HepG2 (cell line): ENCODE data around the gene TCOF1. TPM values are rescaled to one million over a fixed set of nuclear protein-coding genes. Genes with fewer than 3 reads are reported as not detected.

ENCODE experiments used
- ATAC-seq: fragments of 200-7000 bp; cut with Tn5 transposase; 3 replicates; pipeline ENCODE4 v1.9.1; 2020; ENCODE audit warnings: mild to moderate bottlenecking, moderate library complexity
- BruUV-seq: library from RNA; stranded (reverse); fragments of 400-500 nt; replicated peaks from 2 replicates; lab custom pipeline; 2021; lab: Mats Ljungman, UMichigan
- CTCF ChIA-PET: fragments of 300-600 bp; formaldehyde crosslinking; extraction: SDS; loops from one replicate; lab custom pipeline; 2021; ENCODE audit warnings: low total read pairs, inconsistent platforms, low intra/inter-chr PET ratio; lab: Yijun Ruan, JAX
- POLR2A ChIA-PET: fragments of 350-600 bp; sonication (Branson Sonifier 250); formaldehyde crosslinking; loops from one replicate; lab custom pipeline; 2020; ENCODE audit warnings: antibody characterized with exemption, inconsistent platforms; lab: Yijun Ruan, JAX
- DNase-seq: peaks from one replicate; pipeline ENCODE4 v3.0.0-alpha.2; 2015; ENCODE audit warnings: low spot score
- FAIRE-seq: peaks from 3 replicates; lab custom pipeline; 2011; peaks lifted over from hg19 to GRCh38; lab: Jason Lieb, UNC
- H2AFZ ChIP-seq: one replicate; pipeline ENCODE4 v1.6.1; 2011; ENCODE audit warnings: low read length, inconsistent platforms
- H3K27ac ChIP-seq: fragments of 300-600 bp; 3 replicates; pipeline ENCODE4 v1.8.0; 2011; ENCODE audit warnings: mixed run types, mild to moderate bottlenecking, mixed read lengths, low read length, inconsistent platforms; ENCODE audit not compliant: insufficient read depth; ENCODE audit errors: extremely low read length
- H3K27me3 ChIP-seq, 2 experiments: fragments of 200-600 bp in 1 of 2; 2 replicates in 1 of 2; 3 replicates in 1 of 2; pipeline versions ENCODE4 v1.6.0 to v1.8.0; 2011; ENCODE audit warnings: low read length in 2 of 2, mild to moderate bottlenecking in 2 of 2, moderate library complexity in 2 of 2, inconsistent platforms in 1 of 2; ENCODE audit not compliant: insufficient read depth in 2 of 2, control insufficient read depth in 1 of 2
- H3K36me3 ChIP-seq, 2 experiments: fragments of 200-600 bp in 1 of 2; replicated peaks in 1 of 2; 2 replicates in 1 of 2; 3 replicates in 1 of 2; pipeline versions ENCODE4 v1.5.1 to v1.8.0; 2011; ENCODE audit warnings: low read length in 2 of 2, inconsistent platforms in 1 of 2; ENCODE audit not compliant: insufficient read depth in 2 of 2, control insufficient read depth in 1 of 2
- H3K4me1 ChIP-seq: 2 replicates; pipeline ENCODE4 v1.5.1; 2012; ENCODE audit warnings: low read length, inconsistent platforms; ENCODE audit not compliant: insufficient read depth
- H3K4me2 ChIP-seq: 2 replicates; pipeline ENCODE4 v1.6.0; 2011; ENCODE audit warnings: low read depth, low read length, inconsistent platforms
- H3K4me3 ChIP-seq, 3 experiments: fragments of 200-600 bp in 1 of 3; sonication (generic), shearing (Covaris generic) in 1 of 3; replicated peaks in 1 of 3; 2 replicates each; pipeline ENCODE4 v1.5.1; 2011 to 2016; ENCODE audit warnings: low read length in 3 of 3, inconsistent platforms in 2 of 3, low read depth in 2 of 3, mild to moderate bottlenecking in 2 of 3, control low read depth in 1 of 3, mixed read lengths in 1 of 3; ENCODE audit not compliant: insufficient read depth in 1 of 3
- H3K79me2 ChIP-seq: one replicate; pipeline ENCODE4 v1.6.1; 2011; ENCODE audit warnings: low read length, inconsistent platforms; ENCODE audit not compliant: insufficient read depth
- H3K9ac ChIP-seq: 2 replicates; pipeline ENCODE4 v1.6.0; 2011; ENCODE audit warnings: mild to moderate bottlenecking, low read depth, low read length, inconsistent platforms; ENCODE audit not compliant: insufficient read depth
- H3K9me3 ChIP-seq: 2 replicates; pipeline ENCODE4 v1.5.1; 2012; ENCODE audit warnings: mild to moderate bottlenecking, low read length
- H4K20me1 ChIP-seq: 2 replicates; pipeline ENCODE4 v1.6.0; 2011; ENCODE audit warnings: inconsistent platforms, mild to moderate bottlenecking, low read length, moderate library complexity; ENCODE audit not compliant: insufficient read depth
- ARID4A ChIP-seq: sonication (generic); formaldehyde crosslinking; IDR thresholded peaks from 2 replicates; pipeline ENCODE4 v1.5.0; 2020; ENCODE audit warnings: mild to moderate bottlenecking, missing genetic modification reagents, borderline replicate concordance
- ATM ChIP-seq: fragments of 450-650 bp; IDR thresholded peaks from 2 replicates; pipeline ENCODE4 v1.7.1; 2017; ENCODE audit warnings: mild to moderate bottlenecking, borderline replicate concordance
- E2F2 ChIP-seq: sonication (generic); formaldehyde crosslinking; IDR thresholded peaks from 2 replicates; pipeline ENCODE4 v1.4.0; 2020; ENCODE audit warnings: missing genetic modification reagents, borderline replicate concordance
- FOXA3 ChIP-seq: IDR thresholded peaks from 2 replicates; pipeline ENCODE4 v1.6.1; 2016; ENCODE audit warnings: missing genetic modification reagents, missing compliant biosample characterization
- GPN1 ChIP-seq: sonication (generic); formaldehyde crosslinking; IDR thresholded peaks from 2 replicates; pipeline ENCODE4 v1.5.1; 2020; ENCODE audit warnings: missing genetic modification reagents, borderline replicate concordance
- KDM6A ChIP-seq: IDR thresholded peaks from 2 replicates; pipeline ENCODE4 v1.6.1; 2016; ENCODE audit warnings: low read depth
- ZNF382 ChIP-seq: sonication (generic); formaldehyde crosslinking; IDR thresholded peaks from 2 replicates; pipeline ENCODE4 v1.5.0; 2020; ENCODE audit warnings: missing genetic modification reagents, mild to moderate bottlenecking, borderline replicate concordance
- ZNF430 ChIP-seq: sonication (generic); formaldehyde crosslinking; IDR thresholded peaks from 2 replicates; pipeline ENCODE4 v1.9.0; 2021; ENCODE audit warnings: mild to moderate bottlenecking, missing genetic modification reagents
- ZNF580 ChIP-seq: IDR thresholded peaks from 2 replicates; pipeline ENCODE4 v1.6.1; 2016; ENCODE audit warnings: low read depth, borderline replicate concordance
- ZNF713 ChIP-seq: sonication (generic); formaldehyde crosslinking; IDR thresholded peaks from 2 replicates; pipeline ENCODE4 v1.4.0; 2020; ENCODE audit warnings: mild to moderate bottlenecking, missing genetic modification reagents
- ZNF75D ChIP-seq: sonication (generic); formaldehyde crosslinking; IDR thresholded peaks from 2 replicates; pipeline ENCODE4 v1.8.1; 2023; ENCODE audit warnings: missing genetic modification reagents, mild to moderate bottlenecking, borderline replicate concordance
- ZNF772 ChIP-seq: sonication (generic); formaldehyde crosslinking; IDR thresholded peaks from 2 replicates; pipeline ENCODE4 v1.5.0; 2020; ENCODE audit warnings: mild to moderate bottlenecking, missing genetic modification reagents
- WGBS: methylation state at CpG from one replicate; pipeline ENCODE4 v1.1.6; 2017; ENCODE audit warnings: low lambda C conversion rate; 5-methylcytosine and 5-hydroxymethylcytosine counted together
- in situ Hi-C: cut with HindIII; loops from 2 replicates; pipeline ENCODE4 v1.10.0; 2017; ENCODE audit warnings: low pct_unique_long_range_greater_than_20kb; ENCODE audit not compliant: extremely low pct_ligation_motif_present
- intact Hi-C: fragments of 100-400 bp; cut with micrococcal nuclease; formaldehyde crosslinking; loops from one replicate; pipeline ENCODE4 v1.10.0; 2022; ENCODE audit not compliant: unreplicated experiment
- polyA plus RNA-seq, 8 experiments: library from polyadenylated mRNA; depleted of rRNA in 3 of 8; stranded (reverse) in 7 of 8; unstranded in 1 of 8; fragments of >200 nt; fragmentation: Illumina TruSeq in 4 of 8; extraction: Trizol in 4 of 8; gene quantifications; 2 replicates each; pipeline versions ENCODE4 v1.2.1 to v1.2.3, GENCODE V29; 2011 to 2016; ENCODE audit warnings: low read depth in 4 of 8, missing spikeins in 1 of 8, mixed read lengths in 1 of 8; ENCODE audit not compliant: insufficient read depth in 1 of 8
- total RNA-seq, 5 experiments: library from RNA; depleted of rRNA; stranded (reverse); fragments of >200 nt; fragmentation: Illumina TruSeq; extraction: Trizol; gene quantifications; 2 replicates each; pipeline ENCODE4 v1.2.3, GENCODE V29; 2016; ENCODE audit warnings: low read depth in 1 of 5
- TF ChIP-seq, protein P1 (sequence below): sonication (generic); formaldehyde crosslinking; IDR thresholded peaks from 2 replicates; pipeline ENCODE4 v1.4.0; 2020; ENCODE audit warnings: missing genetic modification reagents, borderline replicate concordance

Gene TCOF1
- total and polyA plus RNA-seq, 2 of the 13 experiments (the other 11 are each of a cell fraction or from before 2014, with no cell fraction given), result 10.1 to 41.6 TPM

GRCh38 chr5:150386024-150386855, 28.7 kb downstream of the TCOF1 start:
- intact Hi-C loops (no loop called here), in situ Hi-C loops (no loop called here)
- Histone ChIP-seq H3K36me3 (peaks cover 50 to 95% of the 10 kb centered on the region in 2 experiments), H3K9me3 (no peaks in the 10 kb centered on the region), H3K27ac (no peak overlapping the region), H3K79me2 (no peaks in the 10 kb centered on the region), H2AFZ (no peak overlapping the region), H3K4me2 (no peak overlapping the region), H3K4me3 (no peak overlapping the region), H4K20me1 (no peaks in the 10 kb centered on the region), H3K9ac (no peak overlapping the region), H3K27me3 (no peaks in the 10 kb centered on the region), H3K4me1 (no peaks in the 10 kb centered on the region)
- ChIA-PET POLR2A (no interaction called here), CTCF (no interaction called here)
- 88% methylated on average over 15 of the region's 15 CpGs for WGBS
- no TSS peak for BruUV-seq
- no peak for DNase-seq
- no peak for ATAC-seq
- no peak for FAIRE-seq
- TF ChIP-seq ATM (no peak), E2F2 (CRISPR knock-in tag) (no peak), ZNF430 (CRISPR knock-in tag) (no peak), ZNF580 (CRISPR knock-in tag) (no peak), KDM6A (CRISPR knock-in tag) (no peak), ZNF713 (no peak), FOXA3 (CRISPR knock-in tag) (no peak), ZNF772 (CRISPR knock-in tag) (no peak), ARID4A (no peak), ZNF382 (no peak), GPN1 (CRISPR knock-in tag) (no peak), ZNF75D (CRISPR knock-in tag) (no peak)
- TF ChIP-seq, protein P1, sequence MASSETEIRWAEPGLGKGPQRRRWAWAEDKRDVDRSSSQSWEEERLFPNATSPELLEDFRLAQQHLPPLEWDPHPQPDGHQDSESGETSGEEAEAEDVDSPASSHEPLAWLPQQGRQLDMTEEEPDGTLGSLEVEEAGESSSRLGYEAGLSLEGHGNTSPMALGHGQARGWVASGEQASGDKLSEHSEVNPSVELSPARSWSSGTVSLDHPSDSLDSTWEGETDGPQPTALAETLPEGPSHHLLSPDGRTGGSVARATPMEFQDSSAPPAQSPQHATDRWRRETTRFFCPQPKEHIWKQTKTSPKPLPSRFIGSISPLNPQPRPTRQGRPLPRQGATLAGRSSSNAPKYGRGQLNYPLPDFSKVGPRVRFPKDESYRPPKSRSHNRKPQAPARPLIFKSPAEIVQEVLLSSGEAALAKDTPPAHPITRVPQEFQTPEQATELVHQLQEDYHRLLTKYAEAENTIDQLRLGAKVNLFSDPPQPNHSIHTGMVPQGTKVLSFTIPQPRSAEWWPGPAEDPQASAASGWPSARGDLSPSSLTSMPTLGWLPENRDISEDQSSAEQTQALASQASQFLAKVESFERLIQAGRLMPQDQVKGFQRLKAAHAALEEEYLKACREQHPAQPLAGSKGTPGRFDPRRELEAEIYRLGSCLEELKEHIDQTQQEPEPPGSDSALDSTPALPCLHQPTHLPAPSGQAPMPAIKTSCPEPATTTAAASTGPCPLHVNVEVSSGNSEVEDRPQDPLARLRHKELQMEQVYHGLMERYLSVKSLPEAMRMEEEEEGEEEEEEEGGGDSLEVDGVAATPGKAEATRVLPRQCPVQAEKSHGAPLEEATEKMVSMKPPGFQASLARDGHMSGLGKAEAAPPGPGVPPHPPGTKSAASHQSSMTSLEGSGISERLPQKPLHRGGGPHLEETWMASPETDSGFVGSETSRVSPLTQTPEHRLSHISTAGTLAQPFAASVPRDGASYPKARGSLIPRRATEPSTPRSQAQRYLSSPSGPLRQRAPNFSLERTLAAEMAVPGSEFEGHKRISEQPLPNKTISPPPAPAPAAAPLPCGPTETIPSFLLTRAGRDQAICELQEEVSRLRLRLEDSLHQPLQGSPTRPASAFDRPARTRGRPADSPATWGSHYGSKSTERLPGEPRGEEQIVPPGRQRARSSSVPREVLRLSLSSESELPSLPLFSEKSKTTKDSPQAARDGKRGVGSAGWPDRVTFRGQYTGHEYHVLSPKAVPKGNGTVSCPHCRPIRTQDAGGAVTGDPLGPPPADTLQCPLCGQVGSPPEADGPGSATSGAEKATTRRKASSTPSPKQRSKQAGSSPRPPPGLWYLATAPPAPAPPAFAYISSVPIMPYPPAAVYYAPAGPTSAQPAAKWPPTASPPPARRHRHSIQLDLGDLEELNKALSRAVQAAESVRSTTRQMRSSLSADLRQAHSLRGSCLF (CRISPR knock-in tag), result no peak
